ENCODE data around the gene XIRP1.

DNA sequence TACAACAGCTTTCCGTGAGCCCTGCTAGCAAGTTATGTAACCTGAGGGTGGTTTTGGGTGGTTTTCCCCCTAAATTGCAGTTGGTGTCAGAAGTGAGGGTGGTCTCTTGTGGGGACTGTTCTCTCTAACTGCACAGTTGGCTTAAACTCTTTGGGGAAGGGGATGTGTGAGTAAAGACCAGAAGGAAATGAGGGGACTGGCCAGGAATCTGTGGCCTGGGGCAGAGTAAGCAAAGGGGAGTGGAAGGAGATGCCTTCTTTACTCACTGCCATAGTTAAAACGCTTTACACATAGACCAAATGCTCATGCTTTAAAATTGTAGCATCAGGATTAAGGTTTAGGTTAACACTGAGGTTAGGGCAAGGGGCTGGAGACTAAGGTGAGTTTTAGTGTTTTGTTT, 21.2 kb upstream of the XIRP1 start:
- TF ChIP-seq POLR2A (IDR thresholded peaks at IDR 0.05; ENCODE audit: low read depth) (no peak), EP300 (IDR thresholded peaks at IDR 0.05) (no peak), POLR2AphosphoS5 (IDR thresholded peaks at IDR 0.05) (no peak)
- TF ChIP-seq, protein P1, sequence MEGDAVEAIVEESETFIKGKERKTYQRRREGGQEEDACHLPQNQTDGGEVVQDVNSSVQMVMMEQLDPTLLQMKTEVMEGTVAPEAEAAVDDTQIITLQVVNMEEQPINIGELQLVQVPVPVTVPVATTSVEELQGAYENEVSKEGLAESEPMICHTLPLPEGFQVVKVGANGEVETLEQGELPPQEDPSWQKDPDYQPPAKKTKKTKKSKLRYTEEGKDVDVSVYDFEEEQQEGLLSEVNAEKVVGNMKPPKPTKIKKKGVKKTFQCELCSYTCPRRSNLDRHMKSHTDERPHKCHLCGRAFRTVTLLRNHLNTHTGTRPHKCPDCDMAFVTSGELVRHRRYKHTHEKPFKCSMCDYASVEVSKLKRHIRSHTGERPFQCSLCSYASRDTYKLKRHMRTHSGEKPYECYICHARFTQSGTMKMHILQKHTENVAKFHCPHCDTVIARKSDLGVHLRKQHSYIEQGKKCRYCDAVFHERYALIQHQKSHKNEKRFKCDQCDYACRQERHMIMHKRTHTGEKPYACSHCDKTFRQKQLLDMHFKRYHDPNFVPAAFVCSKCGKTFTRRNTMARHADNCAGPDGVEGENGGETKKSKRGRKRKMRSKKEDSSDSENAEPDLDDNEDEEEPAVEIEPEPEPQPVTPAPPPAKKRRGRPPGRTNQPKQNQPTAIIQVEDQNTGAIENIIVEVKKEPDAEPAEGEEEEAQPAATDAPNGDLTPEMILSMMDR (IDR thresholded peaks at IDR 0.05) = no peak
